HCT116 (cell line): ENCODE data around the gene CCDC146.
"Not testable (repeated sequence)": the region's sequence is repeated elsewhere in the genome, so short reads cannot be mapped to it uniquely, and the experiment has no call there.

ENCODE experiments used
- CEBPB ChIP-seq: IDR thresholded peaks from 2 replicates; pipeline ENCODE4 v1.6.1; 2012; ENCODE audit warnings: low read depth
- CTCF ChIP-seq, 3 experiments: fragments of 200-600 bp in 1 of 3; sonication (generic) in 1 of 3; IDR thresholded peaks in 2 of 3; conservative IDR thresholded peaks in 1 of 3; 2 replicates each; pipeline ENCODE4 v1.5.1; 2012 to 2017; ENCODE audit warnings: low read depth in 2 of 3, low read length in 2 of 3, antibody characterized with exemption in 1 of 3, borderline replicate concordance in 1 of 3, control low read depth in 1 of 3, mild to moderate bottlenecking in 1 of 3, mixed read lengths in 1 of 3, mixed run types in 1 of 3, moderate library complexity in 1 of 3; ENCODE audit not compliant: insufficient read depth in 1 of 3
- MAX ChIP-seq: IDR thresholded peaks from 2 replicates; pipeline ENCODE4 v1.6.1; 2012
- POLR2AphosphoS5 ChIP-seq: IDR thresholded peaks from 2 replicates; pipeline ENCODE4 v1.6.1; 2011; ENCODE audit warnings: mild to moderate bottlenecking, low read depth, low read length, moderate library complexity
- YY1 ChIP-seq: IDR thresholded peaks from 2 replicates; pipeline ENCODE4 v1.6.1; 2011; ENCODE audit warnings: low read length, low read depth, moderate library complexity, mild to moderate bottlenecking; ENCODE audit not compliant: insufficient replicate concordance; ENCODE audit errors: extremely low read depth

GRCh38 chr7:77140291-77140690, 17.9 kb downstream of the CCDC146 start:
- not testable (repeated sequence) for TF ChIP-seq POLR2AphosphoS5; CTCF (IDR thresholded peaks at IDR 0.05 in 2 of 3, conservative IDR thresholded peaks at IDR 0.05 in 1 of 3; ENCODE audit: borderline replicate concordance in 1 of 3, insufficient read depth in 1 of 3, low read depth in 2 of 3, low read length in 2 of 3); CEBPB; MAX; YY1
